Osteocyte (in vitro differentiated cells): ENCODE data around the gene ESYT2. TPM values are rescaled to one million over a fixed set of nuclear protein-coding genes. Genes with fewer than 3 reads are reported as not detected.
A peak's percentile ranks its signal among the peaks of the same experiment; 100 is the strongest.

Experiments used
- DNase-seq: peaks from one replicate; pipeline ENCODE4 v3.0.0; 2021; ENCODE audit warnings: mixed read lengths; ENCODE audit not compliant: unreplicated experiment; ENCODE audit errors: extremely low spot score
- H3K27ac Mint-ChIP-seq: one replicate; pipeline ENCODE4 v1.8.0; 2021; ENCODE audit warnings: mild to moderate bottlenecking, mixed read lengths; ENCODE audit not compliant: unreplicated experiment
- H3K27me3 Mint-ChIP-seq: one replicate; pipeline ENCODE4 v1.8.0; 2021; ENCODE audit warnings: mixed read lengths; ENCODE audit not compliant: unreplicated experiment
- H3K36me3 Mint-ChIP-seq: one replicate; pipeline ENCODE4 v1.8.0; 2021; ENCODE audit warnings: mixed read lengths; ENCODE audit not compliant: unreplicated experiment
- H3K4me1 Mint-ChIP-seq: one replicate; pipeline ENCODE4 v1.8.0; 2021; ENCODE audit warnings: mixed read lengths; ENCODE audit not compliant: unreplicated experiment
- H3K4me3 Mint-ChIP-seq: one replicate; pipeline ENCODE4 v1.8.0; 2021; ENCODE audit warnings: mild to moderate bottlenecking, moderate library complexity, mixed read lengths; ENCODE audit not compliant: unreplicated experiment
- H3K9me3 Mint-ChIP-seq: one replicate; pipeline ENCODE4 v1.8.0; 2021; ENCODE audit warnings: mixed read lengths; ENCODE audit not compliant: unreplicated experiment
- CTCF ChIP-seq: fragments of 200-600 bp; sonication (generic); IDR thresholded peaks from 2 replicates; pipeline ENCODE4 v1.5.0; 2021; ENCODE audit warnings: antibody characterized with exemption, mild to moderate bottlenecking, moderate library complexity
- total RNA-seq: library from RNA; stranded (reverse); gene quantifications from 2 replicates; pipeline ENCODE4 v1.2.1, GENCODE V29; 2021

ESYT2 gene
- total RNA-seq, 1 donor from 2014 or later: 146 TPM

DNA sequence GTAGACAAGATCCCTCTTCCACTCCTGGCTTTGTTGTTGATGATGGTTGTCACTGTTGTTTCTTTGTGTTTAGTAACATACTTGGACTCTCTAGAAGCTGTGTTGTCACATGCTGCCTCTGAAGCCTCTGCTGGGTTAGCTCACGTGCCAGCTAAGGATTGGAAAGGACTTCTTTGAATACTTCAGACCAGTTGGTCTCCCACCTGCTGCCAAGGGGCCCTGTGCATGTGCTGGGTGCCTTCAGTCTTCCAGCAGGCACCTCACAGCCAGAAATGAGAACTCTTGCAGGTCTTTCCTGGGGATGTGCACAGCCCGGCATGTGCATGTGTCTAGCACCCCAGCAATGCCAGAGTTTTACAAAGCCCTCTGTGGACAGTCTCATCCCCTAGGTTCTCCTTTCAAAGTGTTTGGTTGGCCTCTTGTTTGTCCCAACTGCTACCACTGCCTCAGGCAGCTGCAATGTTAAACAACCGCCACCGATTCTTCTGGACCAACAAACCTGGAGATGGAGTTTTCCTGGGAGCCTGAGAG is 103.0 kb downstream of the ESYT2 start:
- Mint-ChIP-seq H3K9me3 (peaks cover 4% of the 10 kb centered on the region), H3K4me1 (no peaks in the 10 kb centered on the region), H3K27me3 (no peaks in the 10 kb centered on the region), H3K4me3 (no peak overlapping the region), H3K27ac (no peak overlapping the region), H3K36me3 (peaks cover 17% of the 10 kb centered on the region)
- no peak for TF ChIP-seq CTCF
- DNase-seq: peak; percentile 67

DNA sequence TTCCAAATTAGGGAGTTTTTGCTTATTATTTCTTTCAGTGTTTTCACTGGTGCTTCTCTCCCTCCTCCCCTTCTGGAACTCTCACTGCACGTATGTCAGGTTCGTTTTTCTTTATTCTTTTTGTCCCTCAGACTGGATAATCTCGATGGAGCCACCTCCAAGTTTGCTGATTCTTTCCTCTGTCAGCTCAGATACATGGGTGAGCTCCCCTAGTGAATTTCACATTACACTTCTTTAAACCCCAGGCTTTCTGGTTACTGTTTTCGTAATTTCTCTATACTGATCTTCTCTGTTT is 103.9 kb downstream of the ESYT2 start:
- H3K36me3 Mint-ChIP-seq: peaks cover 11% of the 10 kb centered on the region
- no peak overlapping the region for H3K4me3 Mint-ChIP-seq
- no peaks in the 10 kb centered on the region for H3K4me1 Mint-ChIP-seq
- H3K27ac Mint-ChIP-seq: no peak overlapping the region
- H3K27me3 Mint-ChIP-seq: no peaks in the 10 kb centered on the region
- no peak for DNase-seq
- peaks cover 4% of the 10 kb centered on the region for H3K9me3 Mint-ChIP-seq
- no peak for TF ChIP-seq CTCF

GRCh38 chr7:158724658-158725505 is 104.4 kb downstream of the ESYT2 start:
- Mint-ChIP-seq H3K4me3 (no peak overlapping the region), H3K27me3 (no peaks in the 10 kb centered on the region), H3K4me1 (no peaks in the 10 kb centered on the region), H3K27ac (no peak overlapping the region), H3K9me3 (peaks cover 4% of the 10 kb centered on the region), H3K36me3 (peaks cover 5% of the 10 kb centered on the region)
- TF ChIP-seq CTCF: no peak
- DNase-seq: peak; percentile 68

- peaks cover 6% of the 10 kb centered on the region for H3K27me3 Mint-ChIP-seq
- H3K27ac Mint-ChIP-seq: peak overlapping the region; percentile 7
- H3K4me1 Mint-ChIP-seq: no peaks in the 10 kb centered on the region
- H3K4me3 Mint-ChIP-seq: no peak overlapping the region
- no peak for TF ChIP-seq CTCF
- peak; percentile 80 for DNase-seq
- H3K9me3 Mint-ChIP-seq: peaks cover 4% of the 10 kb centered on the region
- H3K36me3 Mint-ChIP-seq: peaks cover 3% of the 10 kb centered on the region
These were observed 105.5 kb downstream of the ESYT2 start for GRCh38 chr7:158723714-158724385.

DNA sequence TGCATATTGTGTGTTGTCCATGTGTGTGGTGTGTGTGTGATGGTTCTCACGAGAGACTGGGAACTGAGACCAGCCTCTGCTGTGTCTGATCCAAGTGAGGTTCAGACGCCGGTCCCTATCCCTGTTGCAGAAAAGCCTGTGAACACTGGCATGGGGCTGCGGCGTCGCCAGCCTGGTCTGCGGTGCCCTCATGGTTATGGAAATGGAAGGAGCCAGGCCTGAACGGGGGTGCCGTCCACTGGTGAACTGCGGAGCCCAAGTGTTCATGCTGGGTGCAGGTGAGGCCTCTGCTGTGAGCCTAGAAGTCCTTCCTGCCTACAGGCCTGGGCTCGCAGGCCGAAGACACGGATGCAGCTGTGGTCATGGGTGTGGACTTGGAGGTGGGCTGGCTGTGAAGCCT is 106.0 kb downstream of the ESYT2 start:
- peaks cover 12% of the 10 kb centered on the region for H3K27me3 Mint-ChIP-seq
- H3K27ac Mint-ChIP-seq: no peak overlapping the region
- no peaks in the 10 kb centered on the region for H3K4me1 Mint-ChIP-seq
- no peaks in the 10 kb centered on the region for H3K36me3 Mint-ChIP-seq
- no peak overlapping the region for H3K4me3 Mint-ChIP-seq
- DNase-seq: peak; percentile 82
- no peak for TF ChIP-seq CTCF
- peaks cover 4% of the 10 kb centered on the region for H3K9me3 Mint-ChIP-seq
